Measurements from ENCODE around the gene ENTPD1. TPM values are rescaled to one million over a fixed set of nuclear protein-coding genes. Genes with fewer than 3 reads are reported as not detected.
A peak's percentile ranks its signal among the peaks of the same experiment; 100 is the strongest.

The ENTPD1 gene
- total and polyA plus RNA-seq, 9 of the 15 experiments (the other 6 are each of a cell fraction or from before 2014, with no cell fraction given), result 0.07 to 1.5 (median 0.37) TPM

GRCh38 chr10:95907456-95908253, 151.7 kb downstream of the ENTPD1 start, which contains the start of gene CC2D2B (continued):
- TF ChIP-seq E2F8 (IDR thresholded peaks at IDR 0.05; ENCODE audit: low read depth, partially characterized antibody), result no peak
- TF ChIP-seq E2F3 (CRISPR knock-in tag; IDR thresholded peaks at IDR 0.05), result no peak
- TF ChIP-seq FOXJ3 (CRISPR knock-in tag; IDR thresholded peaks at IDR 0.05), result no peak
- TF ChIP-seq JUND (IDR thresholded peaks at IDR 0.05; ENCODE audit: borderline replicate concordance, low read depth, low read length), result no peak
- TF ChIP-seq JUND (tag; IDR thresholded peaks at IDR 0.05; ENCODE audit: borderline replicate concordance, low read depth, low read length), result no peak
- TF ChIP-seq ZSCAN29 (IDR thresholded peaks at IDR 0.05), result no peak
- TF ChIP-seq MYC (IDR thresholded peaks at IDR 0.05; ENCODE audit: low read depth, low read length), result no peak; the same call in 1 of the 2 replicates
- TF ChIP-seq MYC (CRISPR knock-in tag; IDR thresholded peaks at IDR 0.05; ENCODE audit: borderline replicate concordance, low read depth), result no peak
- no peak for TF ChIP-seq NFIC (IDR thresholded peaks at IDR 0.05)
- no peak for TF ChIP-seq SAFB2 (IDR thresholded peaks at IDR 0.05; ENCODE audit: borderline replicate concordance, low read depth, low read length, severe bottlenecking)
- TF ChIP-seq LCOR (CRISPR knock-in tag; IDR thresholded peaks at IDR 0.05), result 0 out of 2 replicates have a peak, but pooled peaks have one; percentile 33
- no peak for TF ChIP-seq THRAP3 (IDR thresholded peaks at IDR 0.05; ENCODE audit: borderline replicate concordance)
- no peak for TF ChIP-seq ZNF121 (CRISPR knock-in tag; conservative IDR thresholded peaks at IDR 0.05)
- TF ChIP-seq ZNF583 (CRISPR knock-in tag; IDR thresholded peaks at IDR 0.05), result no peak
- TF ChIP-seq TFE3 (CRISPR knock-in tag; IDR thresholded peaks at IDR 0.05), result no peak
- TF ChIP-seq ZNF668 (CRISPR knock-in tag; IDR thresholded peaks at IDR 0.05), result no peak
- TF ChIP-seq KDM1A (IDR thresholded peaks at IDR 0.05), result no peak
- no peak for TF ChIP-seq PURB (CRISPR knock-in tag; IDR thresholded peaks at IDR 0.05; ENCODE audit: low read depth)
- TF ChIP-seq ZBTB12 (CRISPR knock-in tag; IDR thresholded peaks at IDR 0.05), result no peak
- TF ChIP-seq ARID1B (IDR thresholded peaks at IDR 0.05), result no peak
- TF ChIP-seq KAT2B (IDR thresholded peaks at IDR 0.05; ENCODE audit: low read depth, low read length), result no peak
- TF ChIP-seq EP400 (IDR thresholded peaks at IDR 0.05), result peak; percentile 62; the same call in 1 of the 2 replicates
- TF ChIP-seq MYBL2 (IDR thresholded peaks at IDR 0.05; ENCODE audit: low read depth), result no peak
- TF ChIP-seq MYBL2 (CRISPR knock-in tag; IDR thresholded peaks at IDR 0.05; ENCODE audit: borderline replicate concordance), result no peak

All from K562 (cell line).